HT1080 (cell line): ENCODE data around the gene FMN2. TPM values are rescaled to one million over a fixed set of nuclear protein-coding genes. Genes with fewer than 3 reads are reported as not detected.

ENCODE experiments used
- DNase-seq: peaks from one replicate; pipeline ENCODE4 v3.0.0-alpha.2; 2015; ENCODE audit warnings: low read depth
- total RNA-seq: library from RNA; depleted of rRNA; stranded (reverse); fragments of >200 nt; shearing (Covaris generic); gene quantifications from 2 replicates; pipeline ENCODE4 v1.2.3, GENCODE V29; 2014

Gene FMN2
- total RNA-seq, 1 experiment from 2014 or later: 1.3 TPM

DNA sequence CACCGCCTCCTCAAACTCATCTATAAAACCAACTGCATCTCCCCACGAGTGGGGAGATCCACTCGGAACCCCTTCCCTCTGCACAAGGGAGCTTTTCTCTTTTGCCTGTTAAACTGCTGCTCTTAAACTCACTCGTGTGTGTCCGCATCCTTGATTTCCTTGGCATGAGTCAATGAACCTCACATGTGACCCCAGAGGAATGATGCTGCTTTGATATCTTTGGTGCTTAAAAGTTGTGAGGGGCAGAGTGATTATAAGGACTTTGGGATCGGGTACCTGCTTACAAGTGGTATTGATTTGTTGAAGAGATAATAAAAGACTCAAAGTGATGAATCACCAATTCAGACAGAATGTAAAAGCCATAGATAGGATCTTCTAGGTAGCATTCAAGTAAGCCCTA is 394.9 kb downstream of the FMN2 start:
- DNase-seq: no peak

DNA sequence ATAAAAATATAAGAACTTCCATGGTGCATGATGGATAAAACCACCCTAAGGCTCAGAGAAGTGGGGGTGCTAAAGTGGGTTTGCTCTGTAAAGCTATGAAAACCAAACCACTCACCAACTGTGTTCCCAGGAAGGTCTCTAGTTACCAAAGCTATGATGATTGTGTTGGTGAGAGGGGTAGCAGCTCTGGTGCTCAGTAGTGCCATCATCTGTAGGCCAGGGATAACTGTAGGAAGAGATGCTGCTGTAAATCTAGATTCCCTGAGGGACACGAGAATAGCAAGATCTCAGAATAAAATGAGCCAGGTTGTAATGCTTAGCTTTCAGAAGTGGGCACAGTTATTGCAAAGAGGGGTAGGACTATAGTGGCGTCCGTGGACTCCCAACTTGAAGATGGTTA is 395.8 kb downstream of the FMN2 start:
- no peak for DNase-seq

DNA sequence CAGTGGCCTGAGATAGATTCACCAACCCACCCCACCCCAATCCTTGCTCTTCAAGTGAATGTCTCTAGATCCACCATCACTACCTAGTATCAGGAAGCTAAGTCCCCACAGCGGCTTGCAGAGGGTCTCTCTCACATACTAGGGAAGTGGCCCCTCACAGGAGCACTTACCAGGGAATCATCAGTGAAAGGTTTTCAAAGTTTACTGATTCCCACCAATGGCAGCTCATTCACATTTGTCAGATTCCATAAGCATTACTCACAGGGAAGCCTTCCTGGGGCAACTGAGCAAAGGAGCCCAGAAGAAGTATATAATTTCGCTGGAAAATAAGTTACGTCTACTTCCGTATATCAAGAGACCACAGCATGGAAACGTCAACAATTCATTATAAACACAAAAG is 399.5 kb downstream of the FMN2 start:
- DNase-seq: peak; percentile 78

DNA sequence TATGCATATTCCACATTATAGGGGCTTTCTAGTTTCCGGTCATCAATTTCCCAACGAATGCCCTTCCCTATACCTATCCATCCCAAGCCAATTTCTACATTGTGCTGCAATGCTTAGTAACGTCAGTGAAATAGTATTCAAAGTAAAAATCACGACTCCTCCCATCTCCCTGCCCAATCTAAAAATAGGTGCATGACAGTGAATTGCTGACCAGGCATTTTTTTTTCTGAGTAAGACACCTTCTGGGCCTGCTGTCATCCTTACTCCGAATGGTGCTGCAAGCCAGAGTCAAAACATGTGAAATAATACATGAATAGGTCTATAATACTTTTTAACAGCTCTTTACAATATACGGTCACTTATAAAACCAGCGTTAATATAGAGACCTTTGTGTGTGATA is 400.1 kb downstream of the FMN2 start:
- no peak for DNase-seq

DNA sequence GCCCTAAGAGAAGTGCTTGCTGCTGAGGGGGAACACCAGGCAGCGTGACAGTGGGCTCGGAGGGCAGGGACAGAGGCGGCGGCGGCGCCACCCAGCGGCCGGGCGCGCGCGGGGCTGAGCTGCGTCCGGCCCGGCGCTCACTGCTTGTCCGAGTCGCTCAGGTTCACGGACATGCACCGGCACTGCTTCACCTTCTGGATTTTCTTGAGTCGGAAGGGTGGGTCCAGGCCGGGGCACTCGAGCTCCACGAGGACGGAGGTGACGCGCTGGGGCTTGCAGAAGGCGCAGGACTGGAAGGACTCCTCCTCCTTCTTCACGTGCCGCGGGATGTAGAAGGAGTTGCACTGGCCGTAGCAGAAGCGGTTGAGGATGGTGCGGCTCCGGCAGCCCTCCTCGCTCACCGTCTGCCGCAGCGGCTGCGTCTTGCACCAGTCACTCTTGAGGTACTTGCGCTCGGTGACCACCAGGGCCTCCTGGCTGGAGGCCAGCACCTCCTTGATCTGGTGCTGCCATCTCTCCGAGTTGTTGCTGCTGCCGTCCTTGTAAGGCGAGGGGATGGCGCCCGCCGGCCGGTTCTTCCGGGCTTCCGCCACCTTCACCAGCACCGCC is 401.3 kb downstream of the FMN2 start:
- DNase-seq: no peak

DNA sequence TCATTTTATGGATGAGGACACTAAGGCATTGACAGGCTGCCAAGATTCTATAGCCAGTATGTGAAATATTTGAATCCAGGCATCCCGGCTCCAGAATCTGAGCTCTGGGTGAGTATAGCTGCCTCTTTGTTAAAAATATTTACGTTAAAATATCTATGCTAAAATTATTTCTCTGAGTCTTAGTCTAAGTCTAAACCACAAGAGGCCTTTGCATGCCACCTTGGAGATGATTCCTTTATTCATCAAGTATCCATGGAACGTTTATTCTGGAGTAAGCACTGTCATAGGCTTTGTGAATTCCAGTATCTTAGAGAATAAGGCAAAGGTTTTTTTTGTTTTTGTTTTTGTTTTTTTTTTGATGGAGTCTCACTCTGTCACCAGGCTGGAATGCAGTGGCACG is 403.9 kb downstream of the FMN2 start:
- DNase-seq: no peak

DNA sequence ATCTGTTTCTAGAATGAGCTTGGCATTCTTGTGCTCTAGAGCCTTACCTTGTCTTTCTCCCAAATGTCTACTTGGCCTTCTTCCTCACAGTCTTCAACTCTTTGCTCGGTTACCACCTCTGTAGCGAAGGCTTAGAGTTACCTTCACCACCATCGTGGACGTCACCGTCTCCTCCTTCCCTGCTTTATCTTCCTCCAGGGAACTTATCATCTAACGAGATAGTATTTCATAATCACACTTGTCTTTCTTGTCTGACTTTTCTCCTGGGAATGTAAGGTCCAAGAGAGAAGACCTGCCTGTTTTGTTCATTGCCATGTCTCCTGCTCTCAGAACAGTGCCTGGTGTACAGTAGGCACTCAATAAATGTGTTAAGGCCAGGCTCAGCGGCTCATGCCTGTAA is 404.7 kb downstream of the FMN2 start:
- no peak for DNase-seq

DNA sequence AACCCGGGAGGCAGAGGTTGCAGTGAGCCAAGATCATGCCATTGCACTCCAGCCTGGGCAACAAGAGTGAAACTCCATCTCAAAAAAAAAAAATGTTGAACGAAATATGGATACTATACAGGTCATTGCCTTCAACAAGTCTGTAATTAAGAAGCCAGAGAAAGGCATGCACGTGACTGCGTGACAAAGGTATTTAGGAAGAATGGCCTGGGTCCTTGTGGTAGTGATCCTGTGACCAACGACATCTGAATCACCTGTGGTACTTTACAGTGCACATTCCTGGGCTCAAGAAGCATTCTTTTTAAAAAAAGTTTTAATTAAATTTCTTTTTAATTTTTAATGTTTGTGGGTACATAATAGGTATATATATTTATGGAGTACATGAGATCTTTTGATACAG is 405.3 kb downstream of the FMN2 start:
- DNase-seq: no peak

DNA sequence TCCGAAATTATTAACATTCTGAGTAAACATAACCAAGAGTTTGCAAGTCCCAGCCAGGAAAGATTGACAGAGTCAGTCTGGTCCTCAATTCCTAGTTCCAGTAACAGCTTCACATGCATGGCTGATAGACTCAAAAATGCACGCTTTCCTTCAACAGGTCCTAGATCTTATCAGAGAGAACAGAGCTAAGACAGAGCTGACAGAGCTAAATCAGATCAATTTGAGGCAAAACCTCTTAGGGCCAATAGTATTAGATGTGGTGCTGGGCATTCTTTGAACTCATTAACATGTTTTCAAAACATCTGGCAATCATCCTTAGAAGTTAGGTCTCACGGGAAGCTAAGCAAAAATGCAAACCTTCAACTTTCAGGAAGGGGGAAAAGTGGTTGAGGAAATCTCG is 406.2 kb downstream of the FMN2 start:
- DNase-seq: no peak

DNA sequence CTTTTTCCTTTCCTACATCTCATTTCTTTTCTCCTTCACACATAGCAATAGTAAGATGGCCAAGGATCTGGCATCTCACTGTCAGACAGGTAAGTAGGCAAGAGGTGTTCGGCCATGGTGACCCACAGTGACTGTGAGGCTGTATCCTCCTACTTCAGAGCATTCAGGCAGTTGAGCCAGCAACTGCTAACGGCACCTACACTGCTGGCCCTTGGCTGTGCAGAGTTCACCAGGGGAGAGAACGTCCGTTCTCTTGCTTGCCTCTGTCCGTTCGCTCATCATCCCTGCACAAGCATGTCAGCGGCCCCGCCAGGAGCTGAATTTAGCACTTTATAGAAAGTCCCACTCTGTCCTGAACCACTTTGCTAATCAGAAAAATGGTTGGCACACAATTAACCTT is 406.7 kb downstream of the FMN2 start:
- no peak for DNase-seq

DNA sequence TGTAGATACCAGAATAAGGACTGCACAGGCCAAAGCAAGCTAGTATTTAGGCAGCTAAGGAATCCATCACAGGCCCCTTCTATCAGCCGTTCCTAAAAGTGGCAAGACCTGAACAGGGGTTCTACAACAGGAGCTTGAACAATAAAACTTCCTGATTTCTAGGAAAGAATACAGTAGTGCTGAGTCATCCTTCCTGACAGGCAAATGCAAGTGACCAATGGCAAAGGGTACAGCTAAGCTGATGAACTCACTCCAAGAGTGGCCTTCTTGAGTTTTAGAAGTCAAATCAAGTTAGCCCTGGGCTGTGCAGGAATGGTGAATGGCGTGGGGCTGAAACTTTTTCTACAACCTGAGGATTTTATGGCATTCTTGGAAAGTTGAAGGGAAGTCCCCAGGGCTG is 407.3 kb downstream of the FMN2 start:
- peak; percentile 57 for DNase-seq

DNA sequence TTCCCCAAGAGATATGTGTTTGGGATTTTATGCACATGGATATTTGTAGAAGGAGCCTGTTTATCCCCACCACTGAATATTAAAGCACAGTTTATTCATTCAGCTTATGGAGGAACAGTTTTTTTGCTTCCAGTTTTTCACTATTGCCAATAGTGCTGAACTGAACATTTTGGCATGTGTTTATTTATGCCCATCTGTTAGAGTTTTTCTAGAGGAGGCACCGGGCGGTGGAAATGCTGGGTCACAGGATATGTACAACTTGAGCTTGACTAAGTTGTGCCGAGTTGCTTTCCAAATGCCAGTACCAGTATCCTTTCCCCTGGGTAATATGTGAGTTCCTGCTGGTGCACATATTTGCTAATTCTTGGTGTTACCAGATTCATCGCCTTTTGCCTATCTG is 409.0 kb downstream of the FMN2 start:
- DNase-seq: no peak

DNA sequence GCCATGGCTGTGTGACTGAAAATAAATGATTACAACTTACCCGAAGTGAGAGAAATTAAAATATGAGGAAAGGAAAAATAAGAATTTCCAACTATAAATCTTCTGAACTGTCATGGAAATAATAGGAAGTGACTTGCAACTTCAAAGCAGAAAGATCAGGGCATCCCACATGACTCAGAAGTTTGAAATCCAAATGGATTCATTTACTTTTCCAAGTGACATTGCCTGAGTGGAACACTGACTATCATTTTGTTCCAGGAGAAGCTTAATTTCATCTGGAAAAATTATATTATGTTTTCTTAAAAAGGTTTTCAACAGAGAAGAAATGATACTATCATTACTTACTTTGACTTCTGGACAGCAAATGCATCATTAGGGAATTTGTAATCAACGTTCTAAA is 409.4 kb downstream of the FMN2 start:
- DNase-seq: peak; percentile 47

DNA sequence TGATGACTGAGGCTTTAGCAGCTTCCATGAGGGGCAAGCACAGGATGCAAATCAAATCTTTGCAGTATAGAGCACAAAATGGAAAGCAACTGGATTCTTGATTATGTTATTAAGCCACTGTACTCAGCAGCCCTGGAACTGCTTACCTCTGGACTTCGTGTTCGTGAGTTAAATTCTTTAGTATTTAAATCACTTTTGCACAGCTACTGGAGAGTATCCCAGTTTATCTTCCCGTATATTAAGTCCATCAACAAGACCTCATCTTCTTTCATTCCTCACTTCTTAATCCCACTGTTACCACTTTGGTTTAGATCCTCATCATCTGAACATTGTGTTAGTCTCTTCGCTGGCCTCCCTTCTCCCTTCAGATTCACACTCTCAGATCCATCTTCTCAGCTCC is 411.4 kb downstream of the FMN2 start:
- no peak for DNase-seq

DNA sequence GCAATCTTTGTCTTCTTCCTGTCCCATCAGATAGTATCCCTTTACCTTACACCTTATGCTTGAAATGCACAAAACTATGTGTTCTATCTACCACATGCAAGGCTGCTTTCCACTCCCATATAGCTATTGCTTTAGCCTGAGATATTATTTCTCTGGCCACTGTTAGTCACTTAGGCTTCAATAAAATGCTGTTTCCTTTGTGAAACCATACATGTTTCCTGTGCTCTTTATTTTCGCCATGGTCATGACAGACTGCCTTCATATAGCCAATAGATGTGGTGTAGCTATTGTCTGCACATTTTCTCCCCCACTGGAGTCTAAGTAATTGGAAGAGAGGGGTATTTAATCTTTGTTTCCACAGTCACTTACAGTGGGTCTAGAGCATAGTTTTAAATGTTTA is 411.9 kb downstream of the FMN2 start:
- no peak for DNase-seq

DNA sequence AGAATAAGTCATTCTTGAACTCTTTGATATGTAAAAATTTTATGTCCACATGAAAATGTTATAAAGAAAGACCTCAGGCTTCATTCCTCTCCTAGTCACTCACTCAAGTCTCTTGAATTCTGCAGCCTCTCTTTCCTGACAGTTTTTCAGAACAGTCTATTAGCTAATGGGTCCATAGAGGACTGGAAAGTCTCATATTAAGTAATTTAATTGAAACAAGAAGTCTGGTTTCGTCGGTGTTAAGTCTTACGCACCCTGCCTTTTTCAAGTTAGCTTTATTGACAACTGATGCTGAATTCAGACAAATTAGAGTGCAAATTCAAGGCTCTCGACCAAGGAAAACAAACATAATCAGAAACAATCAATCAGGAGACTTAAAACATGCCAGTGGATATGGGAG is 414.5 kb downstream of the FMN2 start:
- no peak for DNase-seq

DNA sequence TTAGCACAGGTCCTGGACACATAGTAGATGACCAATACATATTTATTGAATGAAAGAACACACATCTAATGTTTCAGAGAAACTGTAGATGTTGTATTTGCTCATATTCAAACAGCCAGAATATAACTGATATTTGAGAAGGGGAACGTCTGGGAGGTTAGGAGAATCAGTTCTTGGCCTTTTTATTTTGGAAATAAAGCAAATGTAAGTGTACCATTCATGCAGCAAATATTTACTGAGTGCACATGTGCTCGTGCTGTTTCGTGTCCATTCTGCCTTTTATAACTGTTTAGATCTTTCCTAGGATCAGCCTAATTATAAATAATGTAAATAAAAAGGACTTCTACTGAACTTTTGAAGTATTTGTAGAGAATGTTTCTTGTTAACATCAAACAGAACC is 416.5 kb downstream of the FMN2 start:
- DNase-seq: no peak

DNA sequence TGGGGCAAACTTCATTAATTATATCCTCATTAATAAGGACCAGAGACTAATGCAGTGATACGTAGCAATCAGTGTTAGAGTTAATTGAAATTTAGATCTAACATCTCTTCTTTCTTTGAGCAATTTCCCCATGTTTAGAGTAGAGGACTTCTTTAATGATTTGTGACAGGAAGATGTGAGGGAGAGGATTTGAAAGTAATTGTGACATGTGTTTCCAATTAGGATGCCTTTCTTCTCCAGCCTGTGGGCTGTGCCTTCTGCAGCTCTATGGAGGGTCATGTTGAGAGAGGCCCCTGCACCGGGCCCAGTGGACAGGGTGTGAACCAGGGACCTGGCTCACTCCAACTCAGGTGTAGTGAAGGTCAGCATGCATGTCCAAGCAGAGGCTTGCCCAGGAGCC is 417.3 kb downstream of the FMN2 start:
- DNase-seq: no peak

DNA sequence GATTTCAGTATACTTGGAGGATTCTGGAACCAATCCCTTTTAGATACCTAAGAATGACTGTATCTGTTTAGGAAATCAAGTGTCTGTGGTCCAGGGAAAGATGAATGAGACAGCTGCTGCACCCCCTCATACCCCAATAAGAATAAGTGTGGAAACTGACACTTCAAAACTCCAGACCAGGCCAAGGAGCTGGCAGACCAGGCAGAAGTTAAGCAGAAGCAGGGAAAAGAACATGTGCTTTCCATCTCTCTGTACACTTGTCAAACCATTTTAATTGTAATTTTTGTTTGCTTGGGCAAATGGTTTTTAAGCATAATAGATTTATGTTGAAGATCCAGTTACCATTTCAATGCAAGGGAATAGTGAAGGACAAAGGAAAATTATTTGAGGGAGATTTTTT is 420.1 kb downstream of the FMN2 start:
- no peak for DNase-seq

DNA sequence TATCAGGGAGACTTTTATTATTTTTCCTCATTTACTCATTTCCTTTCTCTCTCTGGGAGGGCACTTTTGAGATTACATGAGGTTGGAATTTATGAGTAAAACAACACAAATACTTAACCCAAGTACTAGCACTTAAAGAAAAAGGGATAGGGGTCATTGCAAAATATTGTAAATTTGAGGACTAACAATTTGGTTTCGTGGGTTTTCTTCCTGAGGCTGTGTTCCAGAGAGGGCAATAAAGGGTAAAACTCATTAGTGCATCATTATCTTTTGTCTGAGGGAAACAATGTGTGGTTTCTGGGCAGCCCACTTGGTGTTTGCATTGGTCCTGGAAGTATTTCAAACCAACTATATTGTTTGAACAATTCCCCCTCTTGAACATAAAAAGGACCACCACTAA is 423.8 kb downstream of the FMN2 start:
- DNase-seq: peak; percentile 47

DNA sequence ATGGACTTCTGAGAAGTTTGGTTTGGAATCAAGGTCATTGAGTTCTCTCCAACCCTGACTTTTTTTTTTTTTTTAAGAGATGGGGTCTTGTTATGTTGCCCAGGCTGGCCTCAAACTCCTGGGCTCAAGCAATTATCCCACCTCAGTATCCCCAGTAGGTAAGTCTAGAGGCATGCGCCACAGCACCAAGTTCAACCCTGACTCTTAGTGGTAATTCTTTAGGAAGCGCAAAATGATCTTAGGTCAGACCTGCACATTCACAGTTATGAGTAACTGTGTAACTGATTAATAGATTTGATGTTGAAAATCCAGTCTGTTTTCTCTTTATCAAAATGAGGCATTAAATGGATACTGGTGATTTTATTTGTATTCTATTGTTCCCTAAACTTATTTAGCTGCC is 424.4 kb downstream of the FMN2 start:
- no peak for DNase-seq

DNA sequence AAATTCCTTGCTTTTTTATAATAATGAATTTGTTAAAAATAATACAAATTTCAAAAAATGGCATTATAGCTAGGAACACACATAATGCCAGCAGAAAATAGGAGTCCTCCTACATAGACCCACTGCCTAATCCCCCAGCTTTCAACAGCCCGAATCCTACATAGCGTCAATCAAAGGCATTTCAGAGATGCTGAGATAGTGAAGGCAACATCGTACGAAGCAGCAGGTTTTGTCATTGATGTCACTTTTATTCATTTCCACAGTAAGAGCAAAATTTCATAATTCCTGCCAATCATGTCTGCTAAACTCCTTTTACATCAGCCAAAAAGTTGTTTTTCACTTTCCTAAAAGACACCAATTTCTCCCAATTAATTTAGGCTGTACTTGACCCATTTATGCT is 426.2 kb downstream of the FMN2 start:
- no peak for DNase-seq

DNA sequence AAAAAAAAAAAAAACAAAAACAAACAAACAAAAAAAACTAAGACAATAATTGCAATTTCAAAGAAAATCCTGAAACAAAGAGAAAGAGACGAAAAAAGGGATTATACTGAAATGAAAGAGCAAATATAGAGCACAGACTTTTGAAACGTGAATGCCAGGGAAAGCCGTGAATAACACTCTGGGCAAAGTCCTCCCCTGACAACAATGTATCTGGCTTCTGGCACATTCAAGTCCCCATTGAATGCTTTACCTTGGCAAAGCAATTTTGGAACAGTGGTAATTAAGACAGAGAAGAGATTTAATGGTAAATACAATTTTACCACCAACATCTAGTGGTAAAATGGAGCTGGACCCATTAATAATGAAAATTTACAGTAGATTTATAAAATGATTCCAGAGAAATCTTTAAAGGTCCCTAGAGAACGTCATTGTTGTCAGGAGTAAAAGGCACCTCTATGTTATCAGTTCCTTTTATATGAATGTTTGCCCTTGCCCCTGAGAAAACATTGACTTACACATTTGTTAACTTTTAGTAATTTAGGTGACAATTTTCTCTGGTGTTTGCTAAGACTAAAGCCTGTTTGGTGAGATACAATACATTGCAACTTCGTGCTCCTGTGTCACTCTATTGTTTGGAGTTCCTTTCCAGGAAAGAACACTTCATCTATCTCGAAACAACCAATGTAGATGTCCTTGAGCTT is 430.6 kb downstream of the FMN2 start:
- no peak for DNase-seq
